Erythroblast (primary cell): Measurements from ENCODE around the gene SH3D21.

ENCODE experiments used
- DNase-seq, 2 experiments: peaks; one replicate each; lab custom pipeline; 2025; lab: John Stamatoyannopoulos, UW
- GATA1 ChIP-seq: IDR thresholded peaks from 2 replicates; pipeline ENCODE4 v1.6.1; 2011; ENCODE audit warnings: low read depth, mild to moderate bottlenecking, control low read depth, low read length, moderate library complexity
- POLR2A ChIP-seq: IDR thresholded peaks from 2 replicates; pipeline ENCODE4 v1.6.1; 2011; ENCODE audit warnings: mild to moderate bottlenecking, low read length

The SH3D21 gene

GRCh38 chr1:36328088-36328480 lies 21.9 kb downstream of the SH3D21 start:
- TF ChIP-seq POLR2A (no peak), GATA1 (no peak)
- DNase-seq, result no peak

GRCh38 chr1:36328713-36329112 lies 22.5 kb downstream of the SH3D21 start:
- no peak for TF ChIP-seq POLR2A
- no peak for TF ChIP-seq GATA1
- peak; percentile 27 to 49 for DNase-seq

- no peak for DNase-seq
- TF ChIP-seq GATA1 (no peak), POLR2A (no peak)
These were observed 23.6 kb downstream of the SH3D21 start for GRCh38 chr1:36329817-36330216.

GRCh38 chr1:36330940-36331339 lies 24.8 kb downstream of the SH3D21 start:
- no peak for TF ChIP-seq GATA1
- TF ChIP-seq POLR2A, result no peak
- DNase-seq, result no peak

- TF ChIP-seq GATA1 (no peak), POLR2A (no peak)
These were observed 31.7 kb downstream of the SH3D21 start for GRCh38 chr1:36337830-36338229.

GRCh38 chr1:36339215-36339614 lies 33.0 kb downstream of the SH3D21 start:
- no peak for DNase-seq
- TF ChIP-seq GATA1 (no peak), POLR2A (no peak)

More at GRCh38 chr1:36337830-36338229, 31.7 kb downstream of the SH3D21 start:
- DNase-seq, result no peak

- no peak for DNase-seq
- TF ChIP-seq GATA1 (no peak), POLR2A (no peak)
These were observed 33.4 kb downstream of the SH3D21 start for GRCh38 chr1:36339615-36340014.

- TF ChIP-seq POLR2A, result no peak
- no peak for TF ChIP-seq GATA1
- DNase-seq, result no peak
These were observed 35.6 kb downstream of the SH3D21 start for GRCh38 chr1:36341626-36342320.

- peak; percentile 53 to 78 for DNase-seq
- TF ChIP-seq POLR2A, result no peak
- no peak for TF ChIP-seq GATA1
These were observed 36.4 kb downstream of the SH3D21 start for GRCh38 chr1:36342426-36343185.

GRCh38 chr1:36343651-36344394 lies 37.7 kb downstream of the SH3D21 start:
- no peak for DNase-seq
- TF ChIP-seq POLR2A (no peak), GATA1 (no peak)

- TF ChIP-seq POLR2A (no peak), GATA1 (no peak)
- no peak for DNase-seq
These were observed 38.2 kb downstream of the SH3D21 start for GRCh38 chr1:36344395-36344680.

GRCh38 chr1:36345353-36345752 lies 39.2 kb downstream of the SH3D21 start:
- DNase-seq, result no peak

GRCh38 chr1:36346741-36347370 lies 40.7 kb downstream of the SH3D21 start:
- TF ChIP-seq POLR2A, result no peak
- no peak for TF ChIP-seq GATA1
- DNase-seq, result no peak

More at GRCh38 chr1:36345353-36345752, 39.2 kb downstream of the SH3D21 start:
- TF ChIP-seq GATA1 (no peak), POLR2A (no peak)
